HL-60 (cell line): ENCODE measurements around the gene STRA6.

Experiments
- GABPA ChIP-seq: IDR thresholded peaks from 2 replicates; pipeline ENCODE4 v1.6.1; 2012; ENCODE audit warnings: low read depth
- POLR2AphosphoS5 ChIP-seq: IDR thresholded peaks from 2 replicates; pipeline ENCODE4 v1.6.1; 2012; ENCODE audit warnings: low read depth
- SPI1 ChIP-seq: IDR thresholded peaks from 2 replicates; pipeline ENCODE4 v1.6.1; 2012; ENCODE audit warnings: low read depth, mild to moderate bottlenecking, borderline replicate concordance
- TF ChIP-seq, protein P1 (sequence below): IDR thresholded peaks from 2 replicates; pipeline ENCODE4 v1.6.1; 2012; ENCODE audit warnings: low read depth; ENCODE audit not compliant: insufficient replicate concordance
- TF ChIP-seq, protein P2 (sequence below): IDR thresholded peaks from one replicate; pipeline ENCODE4 v1.5.1; 2011; ENCODE audit warnings: low read length, control low read depth, inconsistent platforms; ENCODE audit not compliant: insufficient read depth

DNA sequence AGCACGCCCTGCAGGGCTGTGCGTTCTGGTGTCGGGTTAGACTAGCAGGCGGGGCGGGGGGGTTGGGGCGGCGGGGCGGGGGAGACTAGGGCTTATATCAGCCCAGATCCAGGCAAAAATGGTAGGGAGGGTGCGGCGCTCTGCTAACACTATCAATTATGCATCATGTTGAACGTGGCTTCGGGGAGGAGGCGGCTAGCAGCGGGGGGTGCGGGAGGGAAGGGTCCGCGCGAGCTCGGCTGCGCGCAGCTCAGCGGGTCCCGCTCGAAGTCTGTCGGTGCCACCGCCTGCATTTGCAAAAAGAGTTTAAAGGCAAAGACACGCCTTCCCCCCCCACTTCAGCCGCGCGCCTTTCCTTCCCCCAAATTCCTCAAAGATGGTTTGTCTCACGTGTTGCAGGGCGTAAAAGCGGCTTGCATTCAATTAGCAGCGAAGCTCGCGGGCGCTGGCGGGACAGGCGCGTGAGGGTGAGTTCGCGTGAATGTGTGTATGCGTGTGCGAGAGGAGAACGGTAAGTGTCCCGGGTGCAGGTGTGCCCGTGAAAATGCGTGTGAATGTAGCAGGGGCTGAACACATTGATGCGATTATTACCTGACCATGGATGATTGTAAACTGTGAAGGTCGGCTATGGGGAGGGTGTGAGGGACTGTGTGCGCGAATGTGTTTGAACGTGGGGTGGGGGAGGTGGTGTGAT is 72.3 kb downstream of the STRA6 start, which contains the start of gene ISLR2:
- TF ChIP-seq, protein P1, sequence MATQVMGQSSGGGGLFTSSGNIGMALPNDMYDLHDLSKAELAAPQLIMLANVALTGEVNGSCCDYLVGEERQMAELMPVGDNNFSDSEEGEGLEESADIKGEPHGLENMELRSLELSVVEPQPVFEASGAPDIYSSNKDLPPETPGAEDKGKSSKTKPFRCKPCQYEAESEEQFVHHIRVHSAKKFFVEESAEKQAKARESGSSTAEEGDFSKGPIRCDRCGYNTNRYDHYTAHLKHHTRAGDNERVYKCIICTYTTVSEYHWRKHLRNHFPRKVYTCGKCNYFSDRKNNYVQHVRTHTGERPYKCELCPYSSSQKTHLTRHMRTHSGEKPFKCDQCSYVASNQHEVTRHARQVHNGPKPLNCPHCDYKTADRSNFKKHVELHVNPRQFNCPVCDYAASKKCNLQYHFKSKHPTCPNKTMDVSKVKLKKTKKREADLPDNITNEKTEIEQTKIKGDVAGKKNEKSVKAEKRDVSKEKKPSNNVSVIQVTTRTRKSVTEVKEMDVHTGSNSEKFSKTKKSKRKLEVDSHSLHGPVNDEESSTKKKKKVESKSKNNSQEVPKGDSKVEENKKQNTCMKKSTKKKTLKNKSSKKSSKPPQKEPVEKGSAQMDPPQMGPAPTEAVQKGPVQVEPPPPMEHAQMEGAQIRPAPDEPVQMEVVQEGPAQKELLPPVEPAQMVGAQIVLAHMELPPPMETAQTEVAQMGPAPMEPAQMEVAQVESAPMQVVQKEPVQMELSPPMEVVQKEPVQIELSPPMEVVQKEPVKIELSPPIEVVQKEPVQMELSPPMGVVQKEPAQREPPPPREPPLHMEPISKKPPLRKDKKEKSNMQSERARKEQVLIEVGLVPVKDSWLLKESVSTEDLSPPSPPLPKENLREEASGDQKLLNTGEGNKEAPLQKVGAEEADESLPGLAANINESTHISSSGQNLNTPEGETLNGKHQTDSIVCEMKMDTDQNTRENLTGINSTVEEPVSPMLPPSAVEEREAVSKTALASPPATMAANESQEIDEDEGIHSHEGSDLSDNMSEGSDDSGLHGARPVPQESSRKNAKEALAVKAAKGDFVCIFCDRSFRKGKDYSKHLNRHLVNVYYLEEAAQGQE, result no peak
- TF ChIP-seq, protein P2, sequence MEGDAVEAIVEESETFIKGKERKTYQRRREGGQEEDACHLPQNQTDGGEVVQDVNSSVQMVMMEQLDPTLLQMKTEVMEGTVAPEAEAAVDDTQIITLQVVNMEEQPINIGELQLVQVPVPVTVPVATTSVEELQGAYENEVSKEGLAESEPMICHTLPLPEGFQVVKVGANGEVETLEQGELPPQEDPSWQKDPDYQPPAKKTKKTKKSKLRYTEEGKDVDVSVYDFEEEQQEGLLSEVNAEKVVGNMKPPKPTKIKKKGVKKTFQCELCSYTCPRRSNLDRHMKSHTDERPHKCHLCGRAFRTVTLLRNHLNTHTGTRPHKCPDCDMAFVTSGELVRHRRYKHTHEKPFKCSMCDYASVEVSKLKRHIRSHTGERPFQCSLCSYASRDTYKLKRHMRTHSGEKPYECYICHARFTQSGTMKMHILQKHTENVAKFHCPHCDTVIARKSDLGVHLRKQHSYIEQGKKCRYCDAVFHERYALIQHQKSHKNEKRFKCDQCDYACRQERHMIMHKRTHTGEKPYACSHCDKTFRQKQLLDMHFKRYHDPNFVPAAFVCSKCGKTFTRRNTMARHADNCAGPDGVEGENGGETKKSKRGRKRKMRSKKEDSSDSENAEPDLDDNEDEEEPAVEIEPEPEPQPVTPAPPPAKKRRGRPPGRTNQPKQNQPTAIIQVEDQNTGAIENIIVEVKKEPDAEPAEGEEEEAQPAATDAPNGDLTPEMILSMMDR, result no peak
- no peak for TF ChIP-seq POLR2AphosphoS5
- no peak for TF ChIP-seq GABPA
- TF ChIP-seq SPI1, result no peak
